WERI-Rb-1 (cell line): ENCODE measurements around the gene APCDD1L.

Experiments
- DNase-seq: peaks from one replicate; pipeline ENCODE4 v3.0.0-alpha.2; 2020
- H3K27ac ChIP-seq: fragments of 250-450 bp; sonication (Bioruptor Pico); 2 replicates; pipeline ENCODE4 v1.5.1; 2020; ENCODE audit warnings: mild to moderate bottlenecking, moderate library complexity
- H3K27me3 ChIP-seq: fragments of 250-450 bp; sonication (Bioruptor Pico); 2 replicates; pipeline ENCODE4 v1.5.1; 2021; ENCODE audit warnings: mild to moderate bottlenecking, low read depth, moderate library complexity; ENCODE audit not compliant: insufficient read depth, severe bottlenecking
- H3K36me3 ChIP-seq: fragments of 250-450 bp; sonication (Bioruptor Pico); 2 replicates; pipeline ENCODE4 v1.5.1; 2020; ENCODE audit warnings: mild to moderate bottlenecking, moderate library complexity
- H3K4me3 ChIP-seq: 2 replicates; pipeline ENCODE4 v1.5.1; 2011; ENCODE audit warnings: low read depth, mild to moderate bottlenecking, control low read depth, low read length
- H3K9me3 ChIP-seq: fragments of 250-450 bp; sonication (Bioruptor Pico); 2 replicates; pipeline ENCODE4 v1.5.1; 2021; ENCODE audit warnings: mild to moderate bottlenecking, moderate library complexity; ENCODE audit not compliant: severe bottlenecking
- CTCF ChIP-seq: IDR thresholded peaks from 2 replicates; pipeline ENCODE4 v1.5.1; 2011; ENCODE audit warnings: low read depth, mild to moderate bottlenecking, control low read depth, inconsistent platforms, low read length

The APCDD1L gene

GRCh38 chr20:58526411-58526810 lies 11.2 kb upstream of the APCDD1L start:
- Histone ChIP-seq H3K4me3 (no peak overlapping the region), H3K27ac (no peak overlapping the region), H3K9me3 (peaks cover 4% of the 10 kb centered on the region), H3K36me3 (no peaks in the 10 kb centered on the region), H3K27me3 (no peaks in the 10 kb centered on the region)
- no peak for TF ChIP-seq CTCF
- DNase-seq, result no peak

GRCh38 chr20:58524814-58525213 lies 9.6 kb upstream of the APCDD1L start:
- no peak overlapping the region for H3K4me3 ChIP-seq
- no peak overlapping the region for H3K27ac ChIP-seq
- no peaks in the 10 kb centered on the region for H3K36me3 ChIP-seq
- H3K27me3 ChIP-seq, result no peaks in the 10 kb centered on the region
- no peak for TF ChIP-seq CTCF
- DNase-seq, result no peak
- peaks cover 4% of the 10 kb centered on the region for H3K9me3 ChIP-seq

GRCh38 chr20:58523971-58524315 lies 8.7 kb upstream of the APCDD1L start:
- H3K27me3 ChIP-seq, result no peaks in the 10 kb centered on the region
- no peak for TF ChIP-seq CTCF
- H3K4me3 ChIP-seq, result no peak overlapping the region
- H3K27ac ChIP-seq, result no peak overlapping the region
- no peak for DNase-seq
- H3K36me3 ChIP-seq, result no peaks in the 10 kb centered on the region
- peaks cover 4% of the 10 kb centered on the region for H3K9me3 ChIP-seq

GRCh38 chr20:58523072-58523970 lies 8.1 kb upstream of the APCDD1L start:
- Histone ChIP-seq H3K4me3 (peak overlapping the region; percentile 15), H3K27ac (no peak overlapping the region), H3K36me3 (no peaks in the 10 kb centered on the region), H3K9me3 (peaks cover 4% of the 10 kb centered on the region), H3K27me3 (no peaks in the 10 kb centered on the region)
- no peak for TF ChIP-seq CTCF
- peak; percentile 49 for DNase-seq

- Histone ChIP-seq H3K36me3 (no peaks in the 10 kb centered on the region), H3K4me3 (no peak overlapping the region; the same call in 1 of the 2 replicates), H3K9me3 (peaks cover 4% of the 10 kb centered on the region), H3K27me3 (no peaks in the 10 kb centered on the region), H3K27ac (no peak overlapping the region)
- DNase-seq, result no peak
- no peak for TF ChIP-seq CTCF
Observed at GRCh38 chr20:58522666-58523065, 7.5 kb upstream of the APCDD1L start.

GRCh38 chr20:58521763-58522162 lies 6.6 kb upstream of the APCDD1L start:
- no peak for TF ChIP-seq CTCF
- Histone ChIP-seq H3K27ac (no peak overlapping the region), H3K4me3 (no peak overlapping the region), H3K36me3 (no peaks in the 10 kb centered on the region), H3K27me3 (no peaks in the 10 kb centered on the region), H3K9me3 (peaks cover 2% of the 10 kb centered on the region)
- DNase-seq, result no peak
